H9 (cell line): Measurements from ENCODE around the gene GON7. TPM values are rescaled to one million over a fixed set of nuclear protein-coding genes. Genes with fewer than 3 reads are reported as not detected.

Experiments used
- DNase-seq: peaks from one replicate; pipeline ENCODE4 v3.0.0-alpha.2; 2017
- H2AFZ ChIP-seq: one replicate; pipeline ENCODE4 v1.6.1; 2013; ENCODE audit warnings: mild to moderate bottlenecking, low read length, control low read depth, moderate library complexity
- H2AK5ac ChIP-seq: 2 replicates; pipeline ENCODE4 v1.6.1; 2013; ENCODE audit warnings: low read length, control low read depth, mixed read lengths; ENCODE audit not compliant: insufficient read length
- H2BK120ac ChIP-seq: one replicate; pipeline ENCODE4 v1.6.1; 2013; ENCODE audit warnings: low read depth, mild to moderate bottlenecking, low read length, control low read depth, inconsistent platforms; ENCODE audit not compliant: poor library complexity, severe bottlenecking
- H2BK12ac ChIP-seq: 2 replicates; pipeline ENCODE4 v1.6.1; 2013; ENCODE audit warnings: low read length, control low read depth, mixed read lengths, low read depth; ENCODE audit not compliant: insufficient read length
- H2BK15ac ChIP-seq: 2 replicates; pipeline ENCODE4 v1.6.1; 2013; ENCODE audit warnings: low read depth, low read length, control low read depth
- H2BK20ac ChIP-seq: one replicate; pipeline ENCODE4 v1.6.1; 2013; ENCODE audit warnings: low read depth, mild to moderate bottlenecking, low read length, control low read depth, inconsistent platforms; ENCODE audit not compliant: poor library complexity, severe bottlenecking
- H2BK5ac ChIP-seq: 2 replicates; pipeline ENCODE4 v1.6.1; 2013; ENCODE audit warnings: low read length, control low read depth, mixed read lengths; ENCODE audit not compliant: insufficient read length
- H3K14ac ChIP-seq: 2 replicates; pipeline ENCODE4 v1.6.1; 2013; ENCODE audit warnings: low read length, control low read depth; ENCODE audit not compliant: insufficient read depth
- H3K18ac ChIP-seq: 2 replicates; pipeline ENCODE4 v1.6.1; 2013; ENCODE audit warnings: low read depth, mild to moderate bottlenecking, mixed read lengths, low read length, control low read depth; ENCODE audit not compliant: insufficient read length
- H3K23ac ChIP-seq: 2 replicates; pipeline ENCODE4 v1.6.1; 2013; ENCODE audit warnings: low read length, control low read depth, mixed read lengths, low read depth; ENCODE audit not compliant: insufficient read length
- H3K23me2 ChIP-seq: 2 replicates; pipeline ENCODE4 v1.6.1; 2013; ENCODE audit warnings: low read depth, mild to moderate bottlenecking, mixed read lengths, low read length, control low read depth; ENCODE audit not compliant: insufficient read length, poor library complexity, severe bottlenecking
- H3K27ac ChIP-seq: 2 replicates; pipeline ENCODE4 v1.5.1; 2013; ENCODE audit warnings: low read length, control low read depth, mixed read lengths, low read depth; ENCODE audit not compliant: insufficient read length
- H3K27me3 ChIP-seq: 2 replicates; pipeline ENCODE4 v1.6.1; 2013; ENCODE audit warnings: low read length, control low read depth, inconsistent platforms; ENCODE audit not compliant: insufficient read depth
- H3K4ac ChIP-seq: 2 replicates; pipeline ENCODE4 v1.6.1; 2013; ENCODE audit warnings: low read depth, mild to moderate bottlenecking, control low read depth, inconsistent platforms, low read length, moderate library complexity
- H3K4me1 ChIP-seq: 2 replicates; pipeline ENCODE4 v1.6.1; 2013; ENCODE audit warnings: low read length, control low read depth, inconsistent platforms; ENCODE audit not compliant: insufficient read depth
- H3K4me2 ChIP-seq: 2 replicates; pipeline ENCODE4 v1.6.1; 2013; ENCODE audit warnings: low read length, control low read depth, mixed read lengths; ENCODE audit not compliant: insufficient read length, insufficient read depth
- H3K56ac ChIP-seq: 2 replicates; pipeline ENCODE4 v1.6.1; 2013; ENCODE audit warnings: low read depth, mild to moderate bottlenecking, mixed read lengths, low read length, control low read depth; ENCODE audit not compliant: insufficient read length
- H3K79me1 ChIP-seq: 2 replicates; pipeline ENCODE4 v1.6.1; 2013; ENCODE audit warnings: low read depth, mild to moderate bottlenecking, moderate library complexity, low read length, control low read depth, inconsistent platforms; ENCODE audit not compliant: insufficient read depth, poor library complexity, severe bottlenecking
- H3K79me2 ChIP-seq: 2 replicates; pipeline ENCODE4 v1.6.1; 2013; ENCODE audit warnings: low read length, control low read depth, inconsistent platforms; ENCODE audit not compliant: insufficient read depth
- H3K9ac ChIP-seq: 2 replicates; pipeline ENCODE4 v1.6.1; 2013; ENCODE audit warnings: low read length, control low read depth, mixed read lengths; ENCODE audit not compliant: insufficient read length; ENCODE audit errors: extremely low read depth
- H3K9me3 ChIP-seq: one replicate; pipeline ENCODE4 v1.6.1; 2013; ENCODE audit warnings: low read depth, low read length, inconsistent platforms; ENCODE audit not compliant: control insufficient read depth
- H3T11ph ChIP-seq: one replicate; pipeline ENCODE4 v1.6.1; 2013; ENCODE audit warnings: mild to moderate bottlenecking, low read length, control low read depth, inconsistent platforms
- H4K20me1 ChIP-seq: one replicate; pipeline ENCODE4 v1.6.1; 2013; ENCODE audit not compliant: control insufficient read depth, insufficient read length, insufficient read depth
- H4K5ac ChIP-seq: 2 replicates; pipeline ENCODE4 v1.6.1; 2013; ENCODE audit warnings: low read depth, mild to moderate bottlenecking, mixed read lengths, low read length, control low read depth; ENCODE audit not compliant: insufficient read length
- H4K8ac ChIP-seq: replicated peaks from 2 replicates; pipeline ENCODE4 v1.6.1; 2013; ENCODE audit warnings: low read length, control low read depth, mixed read lengths, low read depth; ENCODE audit not compliant: insufficient read length
- H4K91ac ChIP-seq: 2 replicates; pipeline ENCODE4 v1.6.1; 2013; ENCODE audit warnings: low read depth, mild to moderate bottlenecking, moderate library complexity, mixed read lengths, low read length, control low read depth; ENCODE audit not compliant: insufficient read length
- H3K27ac Mint-ChIP-seq, 3 experiments: 2 replicates in 2 of 3; 3 replicates in 1 of 3; pipeline ENCODE4 v1.8.0; 2020 to 2021; ENCODE audit warnings: mixed read lengths in 3 of 3, mild to moderate bottlenecking in 1 of 3, moderate library complexity in 1 of 3
- H3K27me3 Mint-ChIP-seq: 2 replicates; pipeline ENCODE4 v1.8.0; 2021; ENCODE audit warnings: low read depth, mild to moderate bottlenecking, moderate library complexity, mixed read lengths
- H3K36me3 Mint-ChIP-seq, 3 experiments: 2 replicates in 2 of 3; 3 replicates in 1 of 3; pipeline ENCODE4 v1.8.0; 2020 to 2021; ENCODE audit warnings: low read depth in 3 of 3, mixed read lengths in 3 of 3; ENCODE audit not compliant: insufficient read depth in 1 of 3
- H3K4me1 Mint-ChIP-seq, 2 experiments: 2 replicates each; pipeline ENCODE4 v1.8.0; 2020; ENCODE audit warnings: mixed read lengths in 2 of 2
- H3K4me3 Mint-ChIP-seq, 2 experiments: 2 replicates in 1 of 2; 3 replicates in 1 of 2; pipeline ENCODE4 v1.8.0; 2020 to 2021; ENCODE audit warnings: mild to moderate bottlenecking in 2 of 2, mixed read lengths in 2 of 2, moderate library complexity in 1 of 2
- H3K9me3 Mint-ChIP-seq, 2 experiments: 2 replicates in 1 of 2; 3 replicates in 1 of 2; pipeline ENCODE4 v1.8.0; 2020; ENCODE audit warnings: mild to moderate bottlenecking in 2 of 2, mixed read lengths in 2 of 2, moderate library complexity in 1 of 2
- CTCF ChIP-seq: fragments of 200-600 bp; sonication (generic); conservative IDR thresholded peaks from 3 replicates; pipeline ENCODE4 v1.8.0; 2021; ENCODE audit warnings: antibody characterized with exemption, mild to moderate bottlenecking
- WGBS: extraction: QIAGEN DNeasy Blood & Tissue Kit; methylation state at CpG from one replicate; pipeline ENCODE4 v1.1.7; 2013; ENCODE audit warnings: missing lambda C conversion rate, low lambda C conversion rate, mixed read lengths; ENCODE audit not compliant: insufficient read length; ENCODE audit errors: extremely low coverage; 5-methylcytosine and 5-hydroxymethylcytosine counted together
- total RNA-seq: library from RNA; stranded (reverse); gene quantifications from 2 replicates; pipeline ENCODE4 v1.2.1, GENCODE V29; 2021

Gene GON7
- total RNA-seq, 1 experiment from 2014 or later: 6.8 TPM

DNA sequence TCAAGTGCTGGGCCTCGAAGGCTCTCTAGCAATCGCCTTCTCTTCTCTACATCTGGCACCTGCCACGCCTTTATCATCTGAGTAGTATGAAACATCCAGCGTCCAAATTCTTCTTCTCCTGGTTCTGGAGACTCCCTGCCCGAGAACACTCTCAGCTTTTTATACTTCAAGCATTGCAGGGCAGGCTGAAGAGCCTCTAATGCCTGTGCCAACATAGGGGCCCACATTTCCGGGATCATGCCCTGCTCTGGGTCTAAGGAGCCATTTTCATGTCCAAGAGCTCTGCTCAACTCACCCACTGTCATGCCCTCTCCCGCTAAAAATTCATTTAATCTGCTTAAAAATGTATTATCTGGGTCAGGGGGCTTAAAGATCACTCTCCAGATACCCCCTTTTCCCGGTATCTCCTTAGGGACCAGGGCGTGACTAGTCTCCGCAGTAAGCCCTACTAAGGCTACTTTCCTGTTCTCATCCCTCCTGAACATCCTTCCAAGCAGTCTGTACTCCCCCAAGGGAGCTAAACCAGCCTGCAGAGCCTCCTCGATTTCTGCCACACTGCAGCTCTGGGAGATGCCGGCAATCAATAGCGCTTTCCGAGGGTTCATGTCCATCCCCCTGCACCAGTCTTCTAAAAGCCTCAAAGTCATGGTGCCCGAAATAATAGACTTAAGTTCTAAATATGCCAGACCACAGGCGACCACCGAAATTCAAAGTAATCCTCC is 23.1 kb downstream of the GON7 start:
- H2BK120ac ChIP-seq: no peak overlapping the region

More for the DNA sequence above, 23.1 kb downstream of the GON7 start:
- H4K91ac ChIP-seq: no peak overlapping the region
- no peak overlapping the region for H3K23ac ChIP-seq
- H3K18ac ChIP-seq: no peak overlapping the region
- H4K5ac ChIP-seq: no peak overlapping the region
- no peak overlapping the region for H3K14ac ChIP-seq
- no peak overlapping the region for H3K56ac ChIP-seq
- H3K9me3 Mint-ChIP-seq: no peaks in the 10 kb centered on the region
- TF ChIP-seq CTCF: no peak
- H3K4ac ChIP-seq: no peak overlapping the region
- H3K27ac Mint-ChIP-seq: peak overlapping the region in 2 of 3 experiments; percentile 90 to 95; a peak in 3 of 7 replicates
- H3K4me3 Mint-ChIP-seq: peak overlapping the region; percentile 78 to 93
- no peak overlapping the region for H3T11ph ChIP-seq
- H3K23me2 ChIP-seq: peaks cover 3% of the 10 kb centered on the region
- H3K27me3 Mint-ChIP-seq: no peaks in the 10 kb centered on the region
- H3K27ac ChIP-seq: no peak overlapping the region
- no peak overlapping the region for H2BK20ac ChIP-seq
- no peak overlapping the region for H2BK12ac ChIP-seq
- WGBS: no CpG with 5 or more reads among the region's 17 CpGs
- no peak for DNase-seq
- H3K9ac ChIP-seq: peak overlapping the region; percentile 41
- no peaks in the 10 kb centered on the region for H4K20me1 ChIP-seq
- H3K79me2 ChIP-seq: no peaks in the 10 kb centered on the region; the same call in 1 of the 2 replicates
- H2BK15ac ChIP-seq: no peak overlapping the region
- H3K4me1 ChIP-seq: no peaks in the 10 kb centered on the region
- H4K8ac ChIP-seq: no peak overlapping the region
- no peak overlapping the region for H2BK5ac ChIP-seq
- peak overlapping the region; percentile 39 for H3K4me2 ChIP-seq
- H3K79me1 ChIP-seq: peaks cover 9% of the 10 kb centered on the region
- H3K27me3 ChIP-seq: no peaks in the 10 kb centered on the region
- H3K9me3 ChIP-seq: no peaks in the 10 kb centered on the region
- H3K4me1 Mint-ChIP-seq: peaks cover 11 to 18% of the 10 kb centered on the region in 2 experiments
- no peak overlapping the region for H2AFZ ChIP-seq
- H2AK5ac ChIP-seq: no peak overlapping the region
- H3K36me3 Mint-ChIP-seq: peaks cover 3 to 34% (median 32%) of the 10 kb centered on the region in 3 experiments; a peak in 6 of 7 replicates
